ENCODE results near the gene RNASE8.

RNASE8 gene

GRCh38 chr14:21072781-21073339 lies 15.2 kb downstream of the RNASE8 start:
- DNase-seq (ENCODE audit: low spot score) = no peak

GRCh38 chr14:21073921-21074320 lies 16.3 kb downstream of the RNASE8 start:
- no peak for DNase-seq (ENCODE audit: low spot score)

GRCh38 chr14:21074398-21075272 lies 17.0 kb downstream of the RNASE8 start:
- no peak for DNase-seq (ENCODE audit: low spot score)

GRCh38 chr14:21075719-21076437 lies 18.3 kb downstream of the RNASE8 start:
- DNase-seq (ENCODE audit: low spot score) = no peak

- no peak for DNase-seq (ENCODE audit: low spot score)
Measured at GRCh38 chr14:21077672-21078071, 20.1 kb downstream of the RNASE8 start.

GRCh38 chr14:21078287-21078686 lies 20.7 kb downstream of the RNASE8 start:
- no peak for DNase-seq (ENCODE audit: low spot score)

- DNase-seq (ENCODE audit: low spot score) = no peak
Measured at GRCh38 chr14:21078726-21079125, 21.1 kb downstream of the RNASE8 start.

- no peak for DNase-seq (ENCODE audit: low spot score)
Measured at GRCh38 chr14:21081521-21082142, 24.0 kb downstream of the RNASE8 start.

- no peak for DNase-seq (ENCODE audit: low spot score)
Measured at GRCh38 chr14:21083565-21084325, 26.1 kb downstream of the RNASE8 start.

- DNase-seq (ENCODE audit: low spot score) = no peak
Measured at GRCh38 chr14:21084396-21084795, 26.8 kb downstream of the RNASE8 start.

- DNase-seq (ENCODE audit: low spot score) = no peak
Measured at GRCh38 chr14:21084998-21085853, 27.6 kb downstream of the RNASE8 start.

GRCh38 chr14:21086908-21087293 lies 29.3 kb downstream of the RNASE8 start:
- DNase-seq (ENCODE audit: low spot score) = no peak

- peak; percentile 49 for DNase-seq (ENCODE audit: low spot score)
Measured at GRCh38 chr14:21087294-21088091, 29.9 kb downstream of the RNASE8 start.

- DNase-seq (ENCODE audit: low spot score) = no peak
Measured at GRCh38 chr14:21088687-21089086, 31.1 kb downstream of the RNASE8 start.

GRCh38 chr14:21089271-21089670 lies 31.6 kb downstream of the RNASE8 start:
- DNase-seq (ENCODE audit: low spot score) = no peak

GRCh38 chr14:21089877-21090193 lies 32.2 kb downstream of the RNASE8 start:
- no peak for DNase-seq (ENCODE audit: low spot score)

GRCh38 chr14:21090194-21090939 lies 32.7 kb downstream of the RNASE8 start:
- DNase-seq (ENCODE audit: low spot score) = no peak

GRCh38 chr14:21090940-21091663 lies 33.5 kb downstream of the RNASE8 start:
- DNase-seq (ENCODE audit: low spot score) = no peak

GRCh38 chr14:21091821-21092272 lies 34.2 kb downstream of the RNASE8 start:
- DNase-seq (ENCODE audit: low spot score) = no peak

Data from globus pallidus (tissue), 1 donor.